ENCODE measurements around the gene PDS5B. TPM values are rescaled to one million over a fixed set of nuclear protein-coding genes. Genes with fewer than 3 reads are reported as not detected.

The PDS5B gene
- total and polyA plus RNA-seq, 11 donors = 3.7 to 28.8 (median 18.6) TPM

Other genes with a start within 250 kb of the PDS5B start
- 10 to 100 TPM in 2 of 9 donors, 1 to 10 TPM in 7; 2.1 to 14.8 (median 4.5) TPM for gene N4BP2L1, start 158.3 kb upstream of the PDS5B start, total RNA-seq
- gene N4BP2L1, start 158.3 kb upstream of the PDS5B start, polyA plus RNA-seq = 1 to 10 TPM; 3.2 to 8.2 TPM
- 100 to 1,000 TPM; 106 to 297 (median 142) TPM for gene N4BP2L2, start 47.7 kb upstream of the PDS5B start, total RNA-seq
- 10 to 100 TPM; 40.4 to 53.8 TPM for gene N4BP2L2, start 47.7 kb upstream of the PDS5B start, polyA plus RNA-seq

Data from heart left ventricle (tissue), 11 donors.